K562 (cell line): Measurements from ENCODE around the gene FAR2. TPM values are rescaled to one million over a fixed set of nuclear protein-coding genes. Genes with fewer than 3 reads are reported as not detected.

ENCODE experiments used
- ATAC-seq: fragments of 200-7000 bp; cut with Tn5 transposase; 3 replicates; pipeline ENCODE4 v1.9.1; 2020; ENCODE audit warnings: moderate library complexity
- BruUV-seq: library from RNA; stranded (reverse); fragments of 400-500 nt; replicated peaks from 2 replicates; lab custom pipeline; 2021; lab: Mats Ljungman, UMichigan
- CTCF ChIA-PET: fragments of 300-600 bp; formaldehyde crosslinking; extraction: SDS; loops from one replicate; lab custom pipeline; 2021; ENCODE audit warnings: low intra/inter-chr PET ratio; lab: Yijun Ruan, JAX
- POLR2A ChIA-PET: fragments of 300-600, 350-650 bp; sonication (Branson Sonifier 250); formaldehyde crosslinking; extraction: SDS; loops from one replicate; lab custom pipeline; 2021; ENCODE audit warnings: antibody characterized with exemption, inconsistent platforms; lab: Yijun Ruan, JAX
- DNase-seq, 4 experiments: peaks; one replicate each; pipeline versions ENCODE4 v3.0.0 to v3.0.0-alpha.2; 2011 to 2018; ENCODE audit warnings: low spot score in 3 of 4, mixed read lengths in 3 of 4; ENCODE audit errors: extremely low read depth in 1 of 4
- FAIRE-seq: peaks from 2 replicates; lab custom pipeline; 2011; peaks lifted over from hg19 to GRCh38; lab: Jason Lieb, UNC
- H2AFZ ChIP-seq: 2 replicates; pipeline ENCODE4 v1.6.0; 2011; ENCODE audit warnings: low read depth, low read length, control low read depth, inconsistent platforms
- H3K27ac ChIP-seq: fragments of 200-600 bp; 3 replicates; pipeline ENCODE4 v1.8.0; 2011; ENCODE audit warnings: low read depth, mild to moderate bottlenecking, control low read depth, inconsistent platforms, low read length, moderate library complexity, mixed read lengths; ENCODE audit errors: extremely low read depth
- H3K27me3 ChIP-seq, 2 experiments: fragments of 300-600 bp in 1 of 2; 2 replicates in 1 of 2; 3 replicates in 1 of 2; pipeline versions ENCODE4 v1.6.0 to v1.8.0; 2011; ENCODE audit warnings: inconsistent platforms in 2 of 2, low read length in 2 of 2, mild to moderate bottlenecking in 1 of 2, mixed read lengths in 1 of 2, moderate library complexity in 1 of 2; ENCODE audit not compliant: control insufficient read depth in 2 of 2, insufficient read depth in 2 of 2
- H3K36me3 ChIP-seq: fragments of 300-600 bp; 3 replicates; pipeline ENCODE4 v1.8.0; 2011; ENCODE audit warnings: mild to moderate bottlenecking, low read length, inconsistent platforms; ENCODE audit not compliant: control insufficient read depth, insufficient read depth
- H3K4me1 ChIP-seq, 2 experiments: fragments of 200-600 bp in 1 of 2; replicated peaks in 1 of 2; 2 replicates in 1 of 2; 3 replicates in 1 of 2; pipeline versions ENCODE4 v1.5.1 to v1.8.0; 2011; ENCODE audit warnings: inconsistent platforms in 2 of 2, low read length in 2 of 2, mild to moderate bottlenecking in 1 of 2, mixed read lengths in 1 of 2, moderate library complexity in 1 of 2; ENCODE audit not compliant: control insufficient read depth in 2 of 2, insufficient read depth in 2 of 2
- H3K4me2 ChIP-seq: 2 replicates; pipeline ENCODE4 v1.6.1; 2011; ENCODE audit warnings: low read length, control low read depth, inconsistent platforms, mixed read lengths; ENCODE audit not compliant: insufficient read depth
- H3K4me3 ChIP-seq: fragments of 200-600 bp; sonication (generic), shearing (Covaris generic); 2 replicates; pipeline ENCODE4 v1.5.1; 2016; ENCODE audit warnings: control low read depth, inconsistent platforms
- H3K79me2 ChIP-seq: fragments of 200-600 bp; 3 replicates; pipeline ENCODE4 v1.8.0; 2011; ENCODE audit warnings: low read length, inconsistent platforms; ENCODE audit not compliant: control insufficient read depth, insufficient read depth
- H3K9ac ChIP-seq, 2 experiments: 2 replicates each; pipeline versions ENCODE4 v1.6.0 to v1.6.1; 2011; ENCODE audit warnings: low read depth in 2 of 2, low read length in 2 of 2, control low read depth in 1 of 2, inconsistent platforms in 1 of 2, mild to moderate bottlenecking in 1 of 2, mixed read lengths in 1 of 2; ENCODE audit not compliant: insufficient read depth in 1 of 2
- H3K9me1 ChIP-seq: one replicate; pipeline ENCODE4 v1.6.0; 2011; ENCODE audit warnings: inconsistent platforms, mild to moderate bottlenecking, low read length, moderate library complexity; ENCODE audit not compliant: control insufficient read depth, insufficient read depth
- H3K9me3 ChIP-seq: replicated peaks from 2 replicates; pipeline ENCODE4 v1.5.1; 2011; ENCODE audit warnings: low read depth, low read length, inconsistent platforms; ENCODE audit not compliant: control insufficient read depth, insufficient read depth
- H4K20me1 ChIP-seq: replicated peaks from 2 replicates; pipeline ENCODE4 v1.6.1; 2011; ENCODE audit warnings: low read length, inconsistent platforms, mixed read lengths; ENCODE audit not compliant: control insufficient read depth, insufficient read depth
- KLF13 ChIP-seq: fragments of 450-650 bp; IDR thresholded peaks from 2 replicates; pipeline ENCODE4 v1.6.1; 2016; ENCODE audit warnings: missing genetic modification characterization, low read depth, mild to moderate bottlenecking, missing compliant biosample characterization, moderate library complexity, borderline replicate concordance
- LARP7 ChIP-seq: fragments of 450-650 bp; IDR thresholded peaks from 2 replicates; pipeline ENCODE4 v1.6.1; 2016
- PHF20 ChIP-seq: fragments of 450-650 bp; IDR thresholded peaks from 2 replicates; pipeline ENCODE4 v1.6.1; 2018; ENCODE audit not compliant: partially characterized antibody
- RBM17 ChIP-seq: fragments of 200-400 bp; formaldehyde crosslinking; IDR thresholded peaks from 2 replicates; pipeline ENCODE4 v1.6.1; 2017; ENCODE audit warnings: low read depth, mild to moderate bottlenecking, low read length, borderline replicate concordance
- SIN3B ChIP-seq: fragments of 450-650 bp; IDR thresholded peaks from 2 replicates; pipeline ENCODE4 v1.6.1; 2017; ENCODE audit warnings: low read depth, mild to moderate bottlenecking, moderate library complexity
- TGIF2 ChIP-seq: sonication (generic); formaldehyde crosslinking; IDR thresholded peaks from 2 replicates; pipeline ENCODE4 v1.8.1; 2022; ENCODE audit warnings: mild to moderate bottlenecking, missing genetic modification reagents, moderate library complexity
- XRCC5 ChIP-seq: fragments of 200-400 bp; formaldehyde crosslinking; IDR thresholded peaks from 2 replicates; pipeline ENCODE4 v1.6.1; 2017; ENCODE audit warnings: low read depth, mild to moderate bottlenecking, low read length
- ZNF133 ChIP-seq: fragments of 250-450 bp; sonication (Bioruptor Pico); IDR thresholded peaks from 2 replicates; pipeline ENCODE4 v1.4.0; 2020; ENCODE audit warnings: mild to moderate bottlenecking
- WGBS: fragments of 100-300 bp; shearing (Covaris generic); methylation state at CpG from one replicate; pipeline ENCODE4 v1.1.6; 2016; ENCODE audit warnings: low coverage, mixed read lengths; ENCODE audit not compliant: insufficient coverage; ENCODE audit errors: missing lambda C conversion rate; 5-methylcytosine and 5-hydroxymethylcytosine counted together
- in situ Hi-C: fragments of 300-500 bp; cut with MboI; formaldehyde crosslinking; loops from 4 replicates; pipeline ENCODE4 v1.15.0; 2018; ENCODE audit warnings: inconsistent platforms, mixed read lengths
- intact Hi-C: fragments of 100-400 bp; cut with micrococcal nuclease; formaldehyde crosslinking; loops from 2 replicates; pipeline ENCODE4 v1.14.2; 2022
- polyA plus RNA-seq, 8 experiments: library from polyadenylated mRNA; depleted of rRNA in 4 of 8; stranded (reverse) in 5 of 8; unstranded in 3 of 8; fragments of >200 nt; fragmentation: Nextera tagmentation in 2 of 8; fragmentation: Illumina TruSeq in 1 of 8; extraction: Ambion mirVana in 2 of 8; extraction: Trizol in 1 of 8; gene quantifications; 2 replicates each; pipeline versions ENCODE4 v1.2.1 to v1.2.3, GENCODE V29; 2011 to 2014; ENCODE audit warnings: inconsistent platforms in 1 of 8, missing spikeins in 1 of 8
- total RNA-seq, 7 experiments: library from RNA; depleted of rRNA in 6 of 7; stranded (reverse); fragments of >200 nt in 6 of 7; fragmentation: Illumina TruSeq in 2 of 7; extraction: Trizol in 2 of 7; gene quantifications; 2 replicates each; pipeline versions ENCODE4 v1.2.1 to v1.2.3, GENCODE V29; 2011 to 2021; ENCODE audit warnings: low replicate concordance in 1 of 7
- TF ChIP-seq, protein P1 (sequence below): fragments of 450-650 bp; IDR thresholded peaks from 2 replicates; pipeline ENCODE4 v1.6.1; 2016; ENCODE audit warnings: borderline replicate concordance
- TF ChIP-seq, protein P2 (sequence below): IDR thresholded peaks from 2 replicates; pipeline ENCODE4 v1.6.1; 2012; ENCODE audit warnings: low read depth, low read length, improper control_type of control experiment, borderline replicate concordance
- TF ChIP-seq, protein P3 (sequence below): fragments of 450-650 bp; IDR thresholded peaks from 2 replicates; pipeline ENCODE4 v1.6.1; 2016; ENCODE audit warnings: missing biosample characterization, missing genetic modification characterization
- TF ChIP-seq, protein P4 (sequence below): fragments of 450-650 bp; IDR thresholded peaks from 2 replicates; pipeline ENCODE4 v1.6.1; 2016
- TF ChIP-seq, protein P5 (sequence below): IDR thresholded peaks from 2 replicates; pipeline ENCODE4 v1.6.1; 2011; ENCODE audit warnings: borderline replicate concordance, low read depth, mild to moderate bottlenecking, moderate library complexity, low read length; ENCODE audit not compliant: insufficient read depth, poor library complexity, severe bottlenecking

The FAR2 gene
- total and polyA plus RNA-seq, 9 of the 15 experiments (the other 6 are each of a cell fraction or from before 2014, with no cell fraction given), result 5.0 to 13.4 (median 8.5) TPM

DNA sequence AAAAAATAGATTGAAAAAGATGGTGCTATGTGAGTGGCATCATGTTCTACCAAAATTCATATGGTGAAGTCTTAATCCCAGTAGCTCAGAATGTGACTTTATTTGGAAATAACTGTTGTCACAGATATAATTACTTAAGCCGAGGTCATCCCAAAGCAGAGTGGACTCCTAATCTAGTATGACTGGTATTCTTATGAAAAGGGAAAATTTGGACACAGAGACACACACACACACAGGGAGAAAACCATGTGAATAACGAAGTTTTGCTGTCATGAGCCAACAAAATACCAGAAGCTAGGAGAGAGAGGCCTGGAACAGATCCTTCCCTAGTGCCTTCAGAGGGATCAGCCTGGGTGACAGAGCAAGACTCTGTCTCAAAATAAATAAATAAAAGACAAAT, 62.6 kb downstream of the FAR2 start:
- POLR2A ChIA-PET, result interaction anchor here (0.7 to 1.3 kb wide), 3 partner anchors 9 to 22 kb away, joined by 3 to 4 read pairs (median 3); no protein-coding TSS in a partner anchor
- intact Hi-C loops, result no loop called here
- H3K9me3 ChIP-seq, result no peaks in the 10 kb centered on the region
- 11% methylated on average over 2 of the region's 2 CpGs for WGBS
- DNase-seq (no peak), ATAC-seq (no peak), FAIRE-seq (no peak)
- no peak overlapping the region for H3K27ac ChIP-seq
- H4K20me1 ChIP-seq, result no peaks in the 10 kb centered on the region
- TF ChIP-seq, protein P1, sequence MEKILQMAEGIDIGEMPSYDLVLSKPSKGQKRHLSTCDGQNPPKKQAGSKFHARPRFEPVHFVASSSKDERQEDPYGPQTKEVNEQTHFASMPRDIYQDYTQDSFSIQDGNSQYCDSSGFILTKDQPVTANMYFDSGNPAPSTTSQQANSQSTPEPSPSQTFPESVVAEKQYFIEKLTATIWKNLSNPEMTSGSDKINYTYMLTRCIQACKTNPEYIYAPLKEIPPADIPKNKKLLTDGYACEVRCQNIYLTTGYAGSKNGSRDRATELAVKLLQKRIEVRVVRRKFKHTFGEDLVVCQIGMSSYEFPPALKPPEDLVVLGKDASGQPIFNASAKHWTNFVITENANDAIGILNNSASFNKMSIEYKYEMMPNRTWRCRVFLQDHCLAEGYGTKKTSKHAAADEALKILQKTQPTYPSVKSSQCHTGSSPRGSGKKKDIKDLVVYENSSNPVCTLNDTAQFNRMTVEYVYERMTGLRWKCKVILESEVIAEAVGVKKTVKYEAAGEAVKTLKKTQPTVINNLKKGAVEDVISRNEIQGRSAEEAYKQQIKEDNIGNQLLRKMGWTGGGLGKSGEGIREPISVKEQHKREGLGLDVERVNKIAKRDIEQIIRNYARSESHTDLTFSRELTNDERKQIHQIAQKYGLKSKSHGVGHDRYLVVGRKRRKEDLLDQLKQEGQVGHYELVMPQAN, result no peak
- TF ChIP-seq PHF20 (no peak), LARP7 (no peak), XRCC5 (no peak), KLF13 (tag) (no peak), ZNF133 (CRISPR knock-in tag) (no peak), TGIF2 (no peak), RBM17 (no peak), SIN3B (no peak)
- TF ChIP-seq, protein P2, sequence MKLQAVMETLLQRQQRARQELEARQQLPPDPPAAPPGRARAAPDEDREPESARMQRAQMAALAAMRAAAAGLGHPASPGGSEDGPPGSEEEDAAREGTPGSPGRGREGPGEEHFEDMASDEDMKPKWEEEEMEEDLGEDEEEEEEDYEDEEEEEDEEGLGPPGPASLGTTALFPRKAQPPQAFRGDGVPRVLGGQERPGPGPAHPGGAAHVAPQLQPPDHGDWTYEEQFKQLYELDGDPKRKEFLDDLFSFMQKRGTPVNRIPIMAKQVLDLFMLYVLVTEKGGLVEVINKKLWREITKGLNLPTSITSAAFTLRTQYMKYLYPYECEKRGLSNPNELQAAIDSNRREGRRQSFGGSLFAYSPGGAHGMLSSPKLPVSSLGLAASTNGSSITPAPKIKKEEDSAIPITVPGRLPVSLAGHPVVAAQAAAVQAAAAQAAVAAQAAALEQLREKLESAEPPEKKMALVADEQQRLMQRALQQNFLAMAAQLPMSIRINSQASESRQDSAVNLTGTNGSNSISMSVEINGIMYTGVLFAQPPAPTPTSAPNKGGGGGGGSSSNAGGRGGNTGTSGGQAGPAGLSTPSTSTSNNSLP, result no peak
- TF ChIP-seq, protein P3, sequence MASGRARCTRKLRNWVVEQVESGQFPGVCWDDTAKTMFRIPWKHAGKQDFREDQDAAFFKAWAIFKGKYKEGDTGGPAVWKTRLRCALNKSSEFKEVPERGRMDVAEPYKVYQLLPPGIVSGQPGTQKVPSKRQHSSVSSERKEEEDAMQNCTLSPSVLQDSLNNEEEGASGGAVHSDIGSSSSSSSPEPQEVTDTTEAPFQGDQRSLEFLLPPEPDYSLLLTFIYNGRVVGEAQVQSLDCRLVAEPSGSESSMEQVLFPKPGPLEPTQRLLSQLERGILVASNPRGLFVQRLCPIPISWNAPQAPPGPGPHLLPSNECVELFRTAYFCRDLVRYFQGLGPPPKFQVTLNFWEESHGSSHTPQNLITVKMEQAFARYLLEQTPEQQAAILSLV (tag), result no peak
- TF ChIP-seq, protein P4, sequence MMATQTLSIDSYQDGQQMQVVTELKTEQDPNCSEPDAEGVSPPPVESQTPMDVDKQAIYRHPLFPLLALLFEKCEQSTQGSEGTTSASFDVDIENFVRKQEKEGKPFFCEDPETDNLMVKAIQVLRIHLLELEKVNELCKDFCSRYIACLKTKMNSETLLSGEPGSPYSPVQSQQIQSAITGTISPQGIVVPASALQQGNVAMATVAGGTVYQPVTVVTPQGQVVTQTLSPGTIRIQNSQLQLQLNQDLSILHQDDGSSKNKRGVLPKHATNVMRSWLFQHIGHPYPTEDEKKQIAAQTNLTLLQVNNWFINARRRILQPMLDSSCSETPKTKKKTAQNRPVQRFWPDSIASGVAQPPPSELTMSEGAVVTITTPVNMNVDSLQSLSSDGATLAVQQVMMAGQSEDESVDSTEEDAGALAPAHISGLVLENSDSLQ, result no peak
- TF ChIP-seq, protein P5, sequence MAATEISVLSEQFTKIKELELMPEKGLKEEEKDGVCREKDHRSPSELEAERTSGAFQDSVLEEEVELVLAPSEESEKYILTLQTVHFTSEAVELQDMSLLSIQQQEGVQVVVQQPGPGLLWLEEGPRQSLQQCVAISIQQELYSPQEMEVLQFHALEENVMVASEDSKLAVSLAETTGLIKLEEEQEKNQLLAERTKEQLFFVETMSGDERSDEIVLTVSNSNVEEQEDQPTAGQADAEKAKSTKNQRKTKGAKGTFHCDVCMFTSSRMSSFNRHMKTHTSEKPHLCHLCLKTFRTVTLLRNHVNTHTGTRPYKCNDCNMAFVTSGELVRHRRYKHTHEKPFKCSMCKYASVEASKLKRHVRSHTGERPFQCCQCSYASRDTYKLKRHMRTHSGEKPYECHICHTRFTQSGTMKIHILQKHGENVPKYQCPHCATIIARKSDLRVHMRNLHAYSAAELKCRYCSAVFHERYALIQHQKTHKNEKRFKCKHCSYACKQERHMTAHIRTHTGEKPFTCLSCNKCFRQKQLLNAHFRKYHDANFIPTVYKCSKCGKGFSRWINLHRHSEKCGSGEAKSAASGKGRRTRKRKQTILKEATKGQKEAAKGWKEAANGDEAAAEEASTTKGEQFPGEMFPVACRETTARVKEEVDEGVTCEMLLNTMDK, result no peak
- H3K9me1 ChIP-seq, result no peaks in the 10 kb centered on the region
- no peaks in the 10 kb centered on the region for H3K36me3 ChIP-seq
- BruUV-seq, result no TSS peak
- in situ Hi-C loops, result no loop called here
- CTCF ChIA-PET, result no interaction called here
- no peak overlapping the region for H3K9ac ChIP-seq
- H3K27me3 ChIP-seq, result no peaks in the 10 kb centered on the region
- no peaks in the 10 kb centered on the region for H3K79me2 ChIP-seq
- no peak overlapping the region for H2AFZ ChIP-seq
- H3K4me2 ChIP-seq, result no peak overlapping the region
- no peak overlapping the region for H3K4me3 ChIP-seq
- no peaks in the 10 kb centered on the region for H3K4me1 ChIP-seq
